ENCODE data around the gene NPAS3.

DNA sequence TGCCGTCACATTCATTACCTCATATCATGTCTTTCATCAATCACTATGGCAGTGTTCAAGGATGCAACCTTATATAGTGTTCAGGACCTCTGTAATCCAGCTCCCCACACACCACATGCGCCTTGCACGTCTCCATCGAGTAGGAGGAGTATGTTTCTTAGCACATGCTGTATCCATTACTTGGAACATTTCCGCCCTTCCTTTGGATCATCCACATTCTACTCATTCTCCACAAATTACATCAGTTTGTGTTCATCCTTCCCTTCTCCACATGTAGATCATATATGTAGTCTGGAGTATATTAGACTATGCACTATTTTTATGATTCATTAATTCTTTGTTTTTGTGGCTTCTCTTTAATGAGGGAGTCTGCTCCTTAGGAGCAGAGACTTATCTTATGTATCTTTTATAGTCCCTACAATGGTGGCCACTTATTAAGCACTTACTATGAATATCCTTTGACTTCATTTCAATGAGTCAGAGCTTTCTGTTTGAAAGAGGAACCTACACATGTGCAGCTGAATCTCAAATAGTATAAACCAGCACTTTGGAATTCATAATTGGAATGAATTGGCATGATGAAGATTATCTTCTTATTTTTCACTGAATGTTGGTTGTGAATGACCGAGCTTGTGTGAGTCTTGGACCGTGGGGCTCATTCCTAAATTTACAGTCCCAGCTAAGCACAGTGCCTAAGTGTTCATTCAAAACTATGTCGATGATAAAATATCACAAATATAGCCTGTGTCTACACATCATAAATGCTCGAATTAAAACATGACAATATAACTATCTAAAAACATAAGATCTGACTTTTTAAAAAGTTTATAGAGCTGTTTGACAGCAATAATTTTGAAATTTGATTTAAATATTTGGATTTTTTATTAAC is 30.2 kb upstream of the NPAS3 start:
- TF ChIP-seq POLR2A (IDR thresholded peaks at IDR 0.05): no peak
- TF ChIP-seq, protein P1, sequence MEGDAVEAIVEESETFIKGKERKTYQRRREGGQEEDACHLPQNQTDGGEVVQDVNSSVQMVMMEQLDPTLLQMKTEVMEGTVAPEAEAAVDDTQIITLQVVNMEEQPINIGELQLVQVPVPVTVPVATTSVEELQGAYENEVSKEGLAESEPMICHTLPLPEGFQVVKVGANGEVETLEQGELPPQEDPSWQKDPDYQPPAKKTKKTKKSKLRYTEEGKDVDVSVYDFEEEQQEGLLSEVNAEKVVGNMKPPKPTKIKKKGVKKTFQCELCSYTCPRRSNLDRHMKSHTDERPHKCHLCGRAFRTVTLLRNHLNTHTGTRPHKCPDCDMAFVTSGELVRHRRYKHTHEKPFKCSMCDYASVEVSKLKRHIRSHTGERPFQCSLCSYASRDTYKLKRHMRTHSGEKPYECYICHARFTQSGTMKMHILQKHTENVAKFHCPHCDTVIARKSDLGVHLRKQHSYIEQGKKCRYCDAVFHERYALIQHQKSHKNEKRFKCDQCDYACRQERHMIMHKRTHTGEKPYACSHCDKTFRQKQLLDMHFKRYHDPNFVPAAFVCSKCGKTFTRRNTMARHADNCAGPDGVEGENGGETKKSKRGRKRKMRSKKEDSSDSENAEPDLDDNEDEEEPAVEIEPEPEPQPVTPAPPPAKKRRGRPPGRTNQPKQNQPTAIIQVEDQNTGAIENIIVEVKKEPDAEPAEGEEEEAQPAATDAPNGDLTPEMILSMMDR (IDR thresholded peaks at IDR 0.05): no peak
